Limb (tissue), 2 donors: ENCODE data around the gene TRAPPC6A.

Experiments
- DNase-seq, 2 donors: peaks; one replicate each; pipeline ENCODE4 v3.0.0-alpha.2; 2016; ENCODE audit errors: extremely low spot score in 2 of 2

Gene TRAPPC6A

DNA sequence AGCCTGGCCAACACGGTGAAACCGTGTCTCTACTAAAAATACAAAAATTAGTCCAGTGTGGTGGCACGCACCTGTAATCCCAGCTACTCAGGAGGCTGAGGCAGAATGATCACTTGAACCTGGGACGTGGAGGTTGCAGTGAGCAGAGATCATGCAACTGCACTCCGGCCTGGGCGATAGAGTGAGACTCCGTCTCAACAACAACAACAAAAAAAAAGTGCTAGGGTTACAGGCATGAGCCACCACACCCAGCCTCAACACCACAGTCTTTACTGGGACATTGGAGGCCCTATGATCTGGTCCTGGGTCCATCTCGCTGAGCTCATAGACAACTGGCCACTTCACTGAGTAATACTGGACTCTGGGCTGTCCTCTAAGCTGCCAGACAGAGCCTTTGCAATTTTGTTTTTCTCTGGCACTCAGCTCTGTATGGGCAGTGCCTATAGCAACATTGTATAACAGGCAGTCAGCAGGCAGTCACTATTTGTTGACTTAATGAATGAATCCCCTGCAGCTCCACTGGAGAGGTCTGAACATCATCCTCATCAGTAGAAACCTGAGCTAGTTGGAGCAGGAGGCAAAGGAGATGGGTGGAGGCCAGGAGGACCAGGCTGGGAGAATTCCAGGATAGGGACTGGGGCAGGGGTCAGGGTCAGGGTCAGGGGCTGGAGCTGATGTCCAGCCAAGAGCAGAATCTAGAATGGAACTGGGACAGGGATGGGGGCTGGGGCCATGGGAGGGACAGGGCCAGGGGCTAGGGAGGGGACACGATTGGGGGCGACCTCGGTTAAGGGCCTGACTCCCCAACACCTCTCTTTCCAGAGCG is 8.7 kb upstream of the TRAPPC6A start:
- DNase-seq = no peak

DNA sequence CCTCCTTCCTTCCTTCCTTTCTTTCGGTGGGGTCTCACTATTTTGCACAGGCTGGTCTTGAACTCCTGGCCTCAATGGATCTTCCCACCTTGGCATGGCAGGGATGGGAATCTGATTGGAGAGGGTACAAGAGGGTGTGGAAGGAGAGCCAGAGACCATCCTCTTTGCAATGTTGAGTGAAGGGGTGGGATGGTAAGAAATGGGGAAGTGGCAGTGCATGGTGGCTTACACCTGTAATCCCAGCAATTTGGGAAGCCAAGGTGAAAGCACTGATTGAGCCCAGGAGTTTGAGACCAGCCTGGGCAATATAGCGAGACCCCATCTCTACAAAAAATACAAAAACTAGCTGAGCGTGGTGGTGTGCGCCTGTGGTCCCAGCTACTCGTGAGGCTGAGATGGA is 6.1 kb upstream of the TRAPPC6A start:
- no peak for DNase-seq

DNA sequence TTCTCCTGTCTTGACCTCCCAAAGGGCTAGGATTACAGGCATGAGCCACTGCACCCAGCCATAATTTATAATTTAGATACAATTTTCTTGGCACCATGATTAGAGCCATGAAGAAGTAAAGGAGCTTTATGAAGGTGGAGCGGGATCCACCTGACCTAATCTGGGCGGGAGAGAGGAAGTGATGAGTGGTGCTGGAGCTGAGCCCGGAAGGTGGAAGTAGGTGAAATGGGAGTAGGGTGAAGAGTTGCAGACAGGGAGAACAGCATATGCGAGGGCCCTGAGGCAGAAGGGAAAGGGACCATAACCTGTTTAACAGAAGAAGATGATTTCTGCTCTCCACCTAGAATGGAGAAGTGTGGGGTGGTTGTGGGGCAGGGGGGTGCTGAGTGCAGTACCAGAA is 4.7 kb upstream of the TRAPPC6A start:
- no peak for DNase-seq

- DNase-seq = no peak
Observed at GRCh38 chr19:45180936-45181335, 2.9 kb upstream of the TRAPPC6A start.

GRCh38 chr19:45179892-45180370 is 1.9 kb upstream of the TRAPPC6A start:
- DNase-seq = no peak

GRCh38 chr19:45179072-45179891 is 1.2 kb upstream of the TRAPPC6A start:
- DNase-seq = no peak

- peak; percentile 100 for DNase-seq
Observed at GRCh38 chr19:45178262-45179071, 430 bp upstream of the TRAPPC6A start, which contains the start of gene BLOC1S3. Gene BLOC1S3, plus strand, starts transcription at chr19:45178784. Its CDS starts 513 bp downstream, at chr19:45179297.

DNA sequence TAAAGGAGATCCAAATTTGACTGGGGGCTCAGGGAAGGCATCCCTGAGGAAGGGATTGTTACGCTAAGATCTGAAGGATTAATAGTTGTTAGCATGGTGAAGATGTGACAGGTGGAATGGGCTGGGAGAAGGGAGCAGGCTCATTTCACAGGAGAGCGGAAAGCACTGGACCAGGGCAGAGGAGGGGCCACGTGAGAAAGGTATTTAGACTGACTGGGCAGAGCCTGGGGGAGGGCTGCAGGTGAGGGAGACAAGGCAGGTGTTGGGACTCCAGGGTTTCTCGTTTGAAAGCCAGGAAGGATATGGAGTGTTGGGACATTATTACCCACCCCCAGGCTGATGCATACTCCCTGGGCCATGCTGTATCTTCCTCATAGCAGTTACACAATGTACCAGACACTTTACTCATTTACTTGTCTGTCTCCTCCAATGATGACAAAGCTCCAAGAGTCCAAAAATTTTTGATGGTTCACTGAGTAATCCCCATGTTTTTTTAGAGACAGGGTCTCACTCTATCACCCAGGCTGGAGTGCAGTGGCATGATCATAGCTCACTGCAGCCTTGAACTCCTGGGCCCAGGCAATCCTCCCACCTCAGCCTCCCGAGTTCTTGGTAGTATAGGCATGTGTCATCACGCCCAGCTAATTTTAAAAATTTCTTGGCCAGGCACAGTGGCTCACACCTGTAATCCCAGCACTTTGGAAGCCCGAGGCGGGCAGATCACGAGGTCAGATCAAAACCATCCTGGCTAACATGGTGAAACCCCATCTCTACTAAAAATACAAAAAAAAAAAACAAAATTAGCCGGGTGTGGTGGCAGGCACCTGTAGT is 2.3 kb downstream of the TRAPPC6A start:
- DNase-seq = no peak

- DNase-seq = no peak
Observed at GRCh38 chr19:45173816-45174215, 4.2 kb downstream of the TRAPPC6A start.

DNA sequence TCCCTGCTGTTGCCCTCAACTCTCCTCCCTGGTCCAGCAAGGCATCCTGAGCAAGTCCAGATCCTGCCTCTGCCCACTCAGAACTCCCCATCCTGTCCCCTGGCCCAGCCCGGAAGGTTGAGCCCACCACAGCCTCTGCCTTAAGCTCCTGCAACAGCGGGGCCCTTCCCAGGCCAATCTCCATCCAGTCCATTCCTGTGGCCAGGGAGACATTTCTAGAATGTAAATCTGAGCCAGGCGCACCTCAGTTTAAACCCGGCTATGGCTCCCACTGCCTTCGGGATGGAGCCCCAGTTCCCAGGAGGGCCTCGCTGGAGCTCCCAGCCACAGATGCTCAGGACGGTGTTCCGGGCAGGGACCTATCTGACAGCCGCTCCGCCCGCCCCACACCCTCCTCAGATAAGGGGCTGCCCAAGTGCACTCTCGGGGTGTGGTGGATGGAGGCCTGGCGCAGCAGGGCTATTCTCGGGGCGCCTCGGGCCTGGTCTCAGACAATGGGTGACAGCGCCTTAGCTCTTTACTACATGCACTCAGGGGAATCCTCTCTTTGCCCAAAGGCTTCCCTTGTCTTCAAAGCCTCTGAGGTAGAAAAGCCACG is 5.3 kb downstream of the TRAPPC6A start:
- DNase-seq = no peak

DNA sequence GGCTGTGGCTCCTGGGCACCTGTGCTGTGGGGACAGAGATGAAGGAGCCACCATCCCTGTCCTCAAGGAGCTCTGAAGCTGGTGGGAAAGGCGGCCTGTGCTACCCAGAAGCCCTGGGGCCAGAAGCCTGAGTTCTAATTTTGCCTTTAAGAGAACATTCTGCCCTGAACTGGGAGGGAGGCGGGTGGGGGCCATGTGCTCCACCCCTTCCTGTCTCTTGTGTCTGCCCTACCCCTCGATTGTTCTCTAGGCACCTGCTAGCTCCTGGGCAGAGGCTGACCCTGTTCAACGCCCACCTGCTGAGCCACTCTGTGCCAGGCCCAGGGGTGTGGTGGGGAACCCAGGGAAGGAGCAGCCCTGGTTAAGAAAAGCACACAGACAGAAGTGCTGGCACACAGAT is 5.9 kb downstream of the TRAPPC6A start:
- no peak for DNase-seq

- DNase-seq = no peak
Observed at GRCh38 chr19:45171211-45171623, 6.8 kb downstream of the TRAPPC6A start.

- DNase-seq = peak in 1 of 2 donors; percentile 20
Observed at GRCh38 chr19:45170146-45171106, 7.6 kb downstream of the TRAPPC6A start.

GRCh38 chr19:45169602-45170001 is 8.4 kb downstream of the TRAPPC6A start:
- peak in 1 of 2 donors; percentile 20 for DNase-seq

DNA sequence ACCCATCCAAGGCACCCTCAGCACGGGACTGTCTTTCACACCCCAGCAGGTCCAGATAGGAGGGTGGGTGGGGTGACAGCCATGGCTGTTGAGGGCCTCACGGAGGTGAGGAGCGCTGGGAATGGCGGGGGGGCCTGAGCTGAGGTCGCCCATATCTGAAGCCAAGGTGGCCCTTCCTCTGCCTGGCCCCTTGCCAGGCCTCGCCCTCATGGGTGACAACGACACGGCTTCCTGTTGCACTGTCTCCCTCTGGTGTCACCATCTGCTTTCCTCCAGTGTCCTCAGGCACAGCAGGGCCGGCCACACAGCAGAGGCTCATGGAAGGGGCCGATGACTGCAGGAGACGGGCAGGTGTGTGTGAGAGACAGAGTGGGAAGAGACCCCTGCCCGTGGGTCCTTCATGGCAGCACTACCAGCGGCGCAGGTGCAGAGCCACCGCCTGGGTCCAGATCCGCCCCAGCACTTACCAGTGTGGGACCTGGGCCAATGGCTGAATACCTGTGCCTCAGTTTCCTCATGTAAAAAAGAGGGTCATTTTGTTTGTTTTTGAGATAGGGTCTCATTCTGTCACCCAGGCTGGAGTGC is 9.2 kb downstream of the TRAPPC6A start:
- peak in 1 of 2 donors; percentile 21 for DNase-seq

GRCh38 chr19:45166723-45167252 is 11.2 kb downstream of the TRAPPC6A start:
- DNase-seq = peak in 1 of 2 donors; percentile 27

DNA sequence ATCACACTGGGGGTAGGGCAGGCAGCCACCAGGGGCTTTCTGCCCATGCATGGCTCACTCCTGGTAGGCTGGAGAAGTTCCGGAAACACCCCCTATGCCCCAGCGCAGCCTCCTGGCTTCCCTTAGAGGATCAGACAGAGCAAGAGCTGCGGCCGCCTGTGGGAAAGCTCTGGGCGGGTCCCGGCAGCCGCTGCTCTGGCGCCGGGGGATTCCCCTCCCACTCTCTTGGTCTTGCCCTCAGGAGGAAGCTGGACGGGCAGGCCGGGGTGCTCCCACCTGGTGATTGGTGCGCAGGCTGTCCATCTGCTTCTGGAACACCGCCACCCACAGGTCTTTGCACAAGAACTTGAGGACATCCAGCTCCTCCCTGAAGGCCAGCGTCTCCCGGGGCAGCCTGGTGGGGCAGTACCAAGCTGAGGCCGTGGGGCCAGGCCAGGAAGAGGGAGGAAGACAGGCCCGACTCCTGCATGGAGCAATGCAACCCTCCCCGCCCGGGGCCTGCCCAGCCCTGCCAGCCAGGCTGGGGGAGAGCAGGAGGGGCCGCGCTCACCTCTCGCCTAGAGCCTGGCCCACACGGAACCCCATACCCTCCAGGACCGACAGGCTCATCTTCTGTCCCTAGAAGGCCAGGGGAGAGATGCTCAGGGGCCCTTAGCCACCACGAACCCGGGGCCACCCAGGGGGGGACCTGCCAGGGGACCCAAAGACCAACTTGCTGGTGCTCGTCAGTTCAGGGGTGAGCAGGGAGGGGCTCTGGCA is 13.3 kb downstream of the TRAPPC6A start:
- peak in 1 of 2 donors; percentile 44 for DNase-seq
